ENCODE measurements around the gene ADCK2.
"Not testable (repeated sequence)": the region's sequence is repeated elsewhere in the genome, so short reads cannot be mapped to it uniquely, and the experiment has no call there.

Gene ADCK2

DNA sequence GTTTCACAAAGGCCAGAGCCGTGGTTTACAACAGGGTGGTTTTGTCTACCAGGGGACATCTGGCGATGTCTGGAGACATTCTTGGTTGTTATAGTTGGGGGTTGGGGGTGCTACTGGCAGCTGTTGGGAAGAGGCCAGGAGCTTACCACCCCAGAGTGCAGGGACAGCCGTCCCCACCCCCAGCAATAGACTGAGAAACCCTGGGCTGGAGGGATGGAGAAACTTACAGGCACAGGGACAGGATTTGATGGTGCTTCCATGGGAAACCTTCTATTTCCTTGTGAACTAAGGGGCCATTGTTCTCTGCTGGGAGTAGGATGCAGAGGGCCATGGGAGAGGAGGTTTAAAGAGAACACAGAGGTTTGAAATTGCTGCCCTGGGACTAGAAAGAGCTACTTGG lies 10.9 kb downstream of the ADCK2 start:
- no CpG with 5 or more reads among the region's 3 CpGs for WGBS (ENCODE audit: insufficient coverage, insufficient read length)
- Histone ChIP-seq H3K27me3 (ENCODE audit: control insufficient read depth, insufficient read depth, low read length) (no peaks in the 10 kb centered on the region), H3K4me1 (ENCODE audit: control insufficient read depth, insufficient read depth, low read length) (no peaks in the 10 kb centered on the region), H3K27ac (ENCODE audit: low read length) (no peak overlapping the region), H3K36me3 (ENCODE audit: control insufficient read depth, insufficient read depth, low read length) (no peaks in the 10 kb centered on the region), H3K9me3 (ENCODE audit: control insufficient read depth, insufficient read depth, low read length) (no peaks in the 10 kb centered on the region), H3K4me3 (ENCODE audit: low read length) (no peak overlapping the region)
- DNase-seq (ENCODE audit: low read depth, low spot score): no peak

DNA sequence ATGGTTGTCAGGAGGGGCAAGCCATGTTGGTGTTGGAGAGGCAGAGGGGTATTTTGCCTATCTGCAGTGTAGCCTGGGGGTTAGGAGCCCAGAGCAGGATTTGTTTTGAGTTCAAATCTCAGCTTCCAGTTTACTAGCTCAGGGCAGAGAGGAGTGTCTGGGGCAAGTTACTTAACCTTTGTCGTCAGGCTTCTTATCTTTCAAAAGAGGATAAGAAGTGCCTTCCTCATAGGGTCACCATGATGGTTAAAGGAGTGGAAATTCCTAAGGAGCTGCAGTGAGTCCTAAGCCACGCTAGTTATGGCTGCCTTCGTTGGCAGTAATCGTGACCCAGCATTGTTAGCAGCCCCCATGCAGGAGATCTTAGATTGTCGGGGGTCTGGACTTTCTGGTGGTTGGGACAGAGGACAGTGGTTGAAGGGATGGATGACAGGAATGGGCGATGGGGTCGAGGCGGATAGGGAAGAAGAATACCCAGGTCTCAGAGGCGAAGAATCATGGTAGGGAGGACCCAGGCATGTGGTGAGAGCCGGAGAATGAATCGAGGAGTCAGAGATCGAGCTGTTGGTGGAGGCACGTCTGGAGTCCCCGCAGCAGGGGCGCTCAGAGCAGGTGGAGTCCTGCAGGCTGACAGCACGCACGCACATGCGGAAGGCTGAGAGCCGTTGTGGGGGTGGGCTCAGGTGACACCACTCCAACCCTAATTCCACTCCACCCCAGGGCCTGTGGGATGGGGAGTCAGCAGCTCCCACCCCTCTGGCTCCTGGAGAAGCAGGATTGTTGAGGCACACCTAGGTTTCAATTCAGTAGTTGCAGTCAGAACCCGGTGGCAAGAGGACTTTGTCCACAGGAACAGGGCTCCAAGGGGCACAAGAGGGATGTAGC lies 11.6 kb downstream of the ADCK2 start:
- no peaks in the 10 kb centered on the region for H3K4me1 ChIP-seq (ENCODE audit: control insufficient read depth, insufficient read depth, low read length)
- no peaks in the 10 kb centered on the region for H3K27me3 ChIP-seq (ENCODE audit: control insufficient read depth, insufficient read depth, low read length)
- no peak for DNase-seq (ENCODE audit: low read depth, low spot score)
- no CpG with 5 or more reads among the region's 20 CpGs for WGBS (ENCODE audit: insufficient coverage, insufficient read length)
- no peak overlapping the region for H3K27ac ChIP-seq (ENCODE audit: low read length)
- H3K9me3 ChIP-seq (ENCODE audit: control insufficient read depth, insufficient read depth, low read length): no peaks in the 10 kb centered on the region
- no peak overlapping the region for H3K4me3 ChIP-seq (ENCODE audit: low read length)
- H3K36me3 ChIP-seq (ENCODE audit: control insufficient read depth, insufficient read depth, low read length): no peaks in the 10 kb centered on the region

DNA sequence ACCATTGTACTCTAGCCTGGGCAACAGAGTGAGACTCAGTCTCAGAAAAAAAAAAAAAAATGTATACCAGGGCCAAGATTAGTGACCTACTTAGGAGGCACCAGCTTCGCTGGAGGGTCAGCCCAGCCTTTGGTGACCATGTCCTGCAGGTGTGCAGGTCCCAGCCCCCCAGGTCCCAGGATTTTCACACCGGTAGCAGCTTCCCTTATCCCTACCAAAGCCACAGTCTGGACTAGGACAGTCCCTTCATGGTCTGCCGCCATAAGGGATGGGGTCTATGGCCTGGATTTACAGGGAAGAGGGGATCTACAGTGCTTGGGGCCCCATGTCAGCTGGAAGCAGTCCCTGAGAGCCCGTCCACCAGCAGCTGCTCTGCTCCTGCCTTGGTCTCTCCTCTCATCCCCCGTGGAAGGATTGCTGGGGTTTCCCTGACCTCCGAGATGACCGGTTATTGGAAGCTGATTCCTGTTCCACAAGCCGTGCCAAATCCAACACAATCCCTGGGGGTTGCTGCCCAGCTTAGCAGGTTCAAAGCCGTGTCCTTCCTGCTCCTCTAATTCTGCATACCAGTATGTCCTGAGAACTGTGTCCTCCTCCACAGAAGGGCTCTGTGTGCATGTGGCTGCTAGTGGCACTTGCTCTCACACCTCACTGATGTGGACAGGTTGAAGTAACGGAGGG lies 12.8 kb downstream of the ADCK2 start:
- no peaks in the 10 kb centered on the region for H3K36me3 ChIP-seq (ENCODE audit: control insufficient read depth, insufficient read depth, low read length)

DNA sequence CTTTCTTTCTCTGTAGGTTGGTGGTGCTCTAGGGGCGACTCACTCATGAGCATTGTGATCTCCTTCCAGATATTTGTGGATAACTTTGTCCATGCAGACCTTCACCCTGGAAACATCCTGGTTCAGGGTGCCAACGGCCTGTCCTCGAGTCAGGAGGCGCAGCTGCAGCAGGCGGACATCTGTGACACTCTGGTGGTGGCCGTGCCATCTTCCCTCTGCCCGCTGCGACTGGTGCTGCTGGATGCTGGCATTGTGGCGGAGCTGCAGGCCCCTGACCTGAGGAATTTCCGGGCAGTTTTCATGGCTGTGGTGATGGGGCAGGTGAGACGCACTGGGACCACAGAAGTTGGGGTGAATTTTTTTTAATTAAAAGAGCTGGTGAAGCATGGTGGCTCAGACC lies 14.2 kb downstream of the ADCK2 start:
- no peak overlapping the region for H3K4me3 ChIP-seq (ENCODE audit: low read length)
- no CpG with 5 or more reads among the region's 11 CpGs for WGBS (ENCODE audit: insufficient coverage, insufficient read length)

More for the DNA sequence above, 12.8 kb downstream of the ADCK2 start:
- Histone ChIP-seq H3K4me1 (ENCODE audit: control insufficient read depth, insufficient read depth, low read length) (no peaks in the 10 kb centered on the region), H3K9me3 (ENCODE audit: control insufficient read depth, insufficient read depth, low read length) (no peaks in the 10 kb centered on the region), H3K27me3 (ENCODE audit: control insufficient read depth, insufficient read depth, low read length) (no peaks in the 10 kb centered on the region), H3K27ac (ENCODE audit: low read length) (no peak overlapping the region), H3K4me3 (ENCODE audit: low read length) (no peak overlapping the region)
- DNase-seq (ENCODE audit: low read depth, low spot score): no peak
- no CpG with 5 or more reads among the region's 10 CpGs for WGBS (ENCODE audit: insufficient coverage, insufficient read length)

DNA sequence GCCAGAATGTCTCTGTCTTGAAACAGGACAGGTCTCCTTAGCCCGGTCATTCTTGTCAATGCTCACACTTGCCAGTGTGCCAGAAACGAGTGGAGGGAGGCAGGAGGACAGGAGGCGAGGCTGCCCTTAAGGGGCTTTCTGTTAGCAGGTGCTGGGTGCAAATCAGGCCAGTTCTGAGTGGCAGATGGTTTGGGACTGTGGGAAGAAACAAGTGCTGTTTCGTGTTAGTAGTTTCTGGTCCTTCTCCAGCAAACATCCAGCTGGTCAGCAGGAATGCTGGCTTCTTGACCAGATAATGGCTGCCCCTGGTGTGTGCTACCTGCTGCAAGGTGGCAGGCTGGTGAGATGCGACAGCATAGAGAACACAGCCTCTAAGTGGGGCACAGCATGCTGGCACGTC lies 15.6 kb downstream of the ADCK2 start:
- H3K27ac ChIP-seq (ENCODE audit: low read length): no peak overlapping the region
- no peaks in the 10 kb centered on the region for H3K27me3 ChIP-seq (ENCODE audit: control insufficient read depth, insufficient read depth, low read length)
- no peak overlapping the region for H3K4me3 ChIP-seq (ENCODE audit: low read length)
- WGBS (ENCODE audit: insufficient coverage, insufficient read length): no CpG with 5 or more reads among the region's 6 CpGs
- no peaks in the 10 kb centered on the region for H3K9me3 ChIP-seq (ENCODE audit: control insufficient read depth, insufficient read depth, low read length)
- H3K36me3 ChIP-seq (ENCODE audit: control insufficient read depth, insufficient read depth, low read length): no peaks in the 10 kb centered on the region
- DNase-seq (ENCODE audit: low read depth, low spot score): no peak
- no peaks in the 10 kb centered on the region for H3K4me1 ChIP-seq (ENCODE audit: control insufficient read depth, insufficient read depth, low read length)

More for the DNA sequence above, 14.2 kb downstream of the ADCK2 start:
- H3K4me1 ChIP-seq (ENCODE audit: control insufficient read depth, insufficient read depth, low read length): no peaks in the 10 kb centered on the region
- no peaks in the 10 kb centered on the region for H3K27me3 ChIP-seq (ENCODE audit: control insufficient read depth, insufficient read depth, low read length)
- H3K9me3 ChIP-seq (ENCODE audit: control insufficient read depth, insufficient read depth, low read length): no peaks in the 10 kb centered on the region
- H3K27ac ChIP-seq (ENCODE audit: low read length): no peak overlapping the region
- no peak for DNase-seq (ENCODE audit: low read depth, low spot score)
- H3K36me3 ChIP-seq (ENCODE audit: control insufficient read depth, insufficient read depth, low read length): no peaks in the 10 kb centered on the region

DNA sequence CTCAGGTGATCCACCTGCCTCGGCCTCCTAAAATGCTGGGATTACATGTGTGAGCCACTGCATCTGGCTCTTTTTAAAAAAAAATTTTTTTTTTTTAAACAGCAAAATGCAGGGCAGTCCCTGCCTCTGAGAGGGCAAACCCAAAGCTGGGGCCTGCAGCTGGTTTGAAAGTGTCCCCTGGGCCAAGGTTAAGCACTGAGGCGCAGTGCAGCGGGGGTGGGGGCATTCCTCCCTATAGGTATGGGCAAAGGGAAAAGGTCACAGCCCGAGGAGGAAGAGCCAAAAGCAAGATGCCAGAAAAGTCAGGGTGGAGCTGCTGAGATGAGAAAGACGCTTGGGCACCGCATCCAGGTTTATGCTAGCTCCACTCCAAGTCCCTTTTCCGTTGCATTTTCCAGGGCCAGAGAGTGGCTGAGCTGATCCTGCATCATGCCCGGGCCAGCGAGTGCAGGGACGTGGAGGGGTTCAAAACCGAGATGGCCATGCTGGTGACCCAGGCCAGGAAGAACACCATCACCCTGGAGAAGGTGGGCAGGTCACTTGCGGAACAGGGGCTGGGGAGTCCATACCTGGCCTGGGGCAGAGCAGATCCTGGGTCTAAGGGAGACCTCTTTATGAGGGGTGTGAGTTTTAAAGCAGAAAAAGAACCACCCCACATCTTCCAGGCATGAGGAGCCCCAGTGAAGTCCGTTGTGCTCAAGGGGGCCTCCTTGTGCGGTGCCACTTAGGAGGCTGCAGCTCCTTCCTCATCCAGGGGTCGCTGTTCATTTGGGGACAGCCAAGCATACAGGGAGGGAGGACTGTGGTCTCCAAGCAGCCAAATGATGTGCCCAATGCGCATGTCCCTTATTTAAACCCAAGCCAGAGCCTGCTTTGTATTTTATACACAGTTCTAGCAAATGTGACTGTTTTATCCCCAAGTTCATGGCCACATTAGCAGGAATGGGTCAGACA lies 16.7 kb downstream of the ADCK2 start:
- no peaks in the 10 kb centered on the region for H3K36me3 ChIP-seq (ENCODE audit: control insufficient read depth, insufficient read depth, low read length)
- H3K27me3 ChIP-seq (ENCODE audit: control insufficient read depth, insufficient read depth, low read length): no peaks in the 10 kb centered on the region
- DNase-seq (ENCODE audit: low read depth, low spot score): no peak
- no peaks in the 10 kb centered on the region for H3K4me1 ChIP-seq (ENCODE audit: control insufficient read depth, insufficient read depth, low read length)
- no peak overlapping the region for H3K27ac ChIP-seq (ENCODE audit: low read length)
- no peaks in the 10 kb centered on the region for H3K9me3 ChIP-seq (ENCODE audit: control insufficient read depth, insufficient read depth, low read length)
- WGBS (ENCODE audit: insufficient coverage, insufficient read length): no CpG with 5 or more reads among the region's 16 CpGs
- H3K4me3 ChIP-seq (ENCODE audit: low read length): no peak overlapping the region

DNA sequence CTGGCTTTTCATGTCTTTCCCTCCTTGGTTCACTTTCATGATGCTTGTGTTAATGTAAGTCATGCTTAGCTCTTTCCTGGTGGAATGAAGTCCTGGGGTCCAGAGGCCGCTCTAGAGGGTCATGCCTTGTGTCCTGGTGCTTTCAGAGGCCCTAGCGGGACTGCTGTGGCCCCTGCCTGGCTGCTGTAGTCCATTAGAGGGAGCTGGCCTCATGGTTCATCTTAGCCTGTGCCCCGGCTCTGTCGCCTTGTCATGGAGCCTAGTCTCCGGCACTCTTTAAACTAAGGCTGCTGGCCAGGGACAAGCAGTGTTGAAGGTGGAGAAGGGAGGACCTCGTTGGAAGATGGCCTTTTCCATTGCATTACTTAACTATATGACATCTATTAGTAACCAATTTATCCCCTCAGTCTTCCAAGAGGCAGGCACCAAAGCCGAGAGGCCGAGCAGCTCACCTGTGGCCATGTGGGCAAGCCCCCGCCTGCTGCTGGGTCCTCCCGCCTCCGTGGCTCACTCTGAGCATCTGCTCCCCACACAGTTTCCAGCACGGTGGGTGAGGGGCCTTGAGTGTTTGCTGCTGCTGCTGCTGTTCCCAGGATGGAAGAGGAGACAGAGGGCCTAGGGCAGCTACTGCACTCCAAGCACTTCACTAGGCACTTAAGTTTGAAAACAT lies 18.8 kb downstream of the ADCK2 start:
- no peak for DNase-seq (ENCODE audit: low read depth, low spot score)

GRCh38 chr7:140693849-140694248 lies 21.1 kb downstream of the ADCK2 start:
- no CpG with 5 or more reads among the region's 10 CpGs for WGBS (ENCODE audit: insufficient coverage, insufficient read length)
- DNase-seq (ENCODE audit: low read depth, low spot score); H3K9me3 ChIP-seq (ENCODE audit: control insufficient read depth, insufficient read depth, low read length); H3K27me3 ChIP-seq (ENCODE audit: control insufficient read depth, insufficient read depth, low read length); H3K4me3 ChIP-seq (ENCODE audit: low read length); H3K4me1 ChIP-seq (ENCODE audit: control insufficient read depth, insufficient read depth, low read length); H3K27ac ChIP-seq (ENCODE audit: low read length); H3K36me3 ChIP-seq (ENCODE audit: control insufficient read depth, insufficient read depth, low read length): not testable (repeated sequence)

More for the DNA sequence above, 18.8 kb downstream of the ADCK2 start:
- H3K27ac ChIP-seq (ENCODE audit: low read length): no peak overlapping the region
- no peaks in the 10 kb centered on the region for H3K36me3 ChIP-seq (ENCODE audit: control insufficient read depth, insufficient read depth, low read length)
- no peak overlapping the region for H3K4me3 ChIP-seq (ENCODE audit: low read length)
- no peaks in the 10 kb centered on the region for H3K9me3 ChIP-seq (ENCODE audit: control insufficient read depth, insufficient read depth, low read length)
- WGBS (ENCODE audit: insufficient coverage, insufficient read length): no CpG with 5 or more reads among the region's 12 CpGs
- H3K27me3 ChIP-seq (ENCODE audit: control insufficient read depth, insufficient read depth, low read length): no peaks in the 10 kb centered on the region
- H3K4me1 ChIP-seq (ENCODE audit: control insufficient read depth, insufficient read depth, low read length): peaks cover 2% of the 10 kb centered on the region; the same call in 1 of the 2 replicates

DNA sequence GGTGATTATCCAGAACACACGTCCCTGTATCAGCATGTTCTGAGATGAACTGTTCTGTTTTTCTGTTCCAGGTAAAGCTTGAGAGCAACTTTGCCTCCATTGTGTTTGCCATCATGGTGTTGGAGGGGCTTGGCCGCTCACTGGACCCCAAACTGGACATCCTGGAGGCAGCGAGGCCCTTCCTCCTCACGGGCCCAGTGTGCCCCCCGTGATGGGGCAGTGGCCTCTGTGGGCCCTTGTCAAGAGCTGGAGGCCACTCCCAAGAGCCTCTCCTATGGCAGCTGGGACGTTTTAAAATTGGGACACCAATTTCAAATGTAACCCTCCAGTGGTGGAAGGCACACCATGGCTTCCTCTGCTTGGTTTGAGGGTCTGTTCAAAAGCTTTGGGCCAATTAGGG lies 21.8 kb downstream of the ADCK2 start:
- H3K27me3 ChIP-seq (ENCODE audit: control insufficient read depth, insufficient read depth, low read length): no peaks in the 10 kb centered on the region
- no peak overlapping the region for H3K4me3 ChIP-seq (ENCODE audit: low read length)
- peaks cover 2% of the 10 kb centered on the region; the same call in 1 of the 2 replicates for H3K4me1 ChIP-seq (ENCODE audit: control insufficient read depth, insufficient read depth, low read length)
- no CpG with 5 or more reads among the region's 6 CpGs for whole genome bisulfite sequencing (ENCODE audit: insufficient coverage, insufficient read length)
- no peaks in the 10 kb centered on the region for H3K36me3 ChIP-seq (ENCODE audit: control insufficient read depth, insufficient read depth, low read length)
- H3K9me3 ChIP-seq (ENCODE audit: control insufficient read depth, insufficient read depth, low read length): no peaks in the 10 kb centered on the region
- no peak for DNase-seq (ENCODE audit: low read depth, low spot score)
- no peak overlapping the region for H3K27ac ChIP-seq (ENCODE audit: low read length)
